Kidney epithelial cell (primary cell): ENCODE results near the gene KIFC3. TPM values are rescaled to one million over a fixed set of nuclear protein-coding genes. Genes with fewer than 3 reads are reported as not detected.

ENCODE experiments used
- DNase-seq: peaks from one replicate; pipeline ENCODE4 v3.0.0-alpha.2; 2010; ENCODE audit warnings: low read depth
- H3K27me3 ChIP-seq: 2 replicates; pipeline ENCODE4 v1.6.0; 2011; ENCODE audit warnings: low read length; ENCODE audit not compliant: control insufficient read depth, insufficient read depth
- H3K36me3 ChIP-seq: 2 replicates; pipeline ENCODE4 v1.5.1; 2011; ENCODE audit warnings: low read length; ENCODE audit not compliant: control insufficient read depth, insufficient read depth
- H3K4me3 ChIP-seq: 2 replicates; pipeline ENCODE4 v1.5.1; 2011; ENCODE audit warnings: low read depth, mild to moderate bottlenecking, control low read depth, low read length
- CTCF ChIP-seq: IDR thresholded peaks from 2 replicates; pipeline ENCODE4 v1.5.1; 2011; ENCODE audit warnings: mild to moderate bottlenecking, moderate library complexity, low read length, control low read depth, inconsistent platforms; ENCODE audit not compliant: insufficient read depth, poor library complexity, severe bottlenecking
- total RNA-seq: library from RNA; depleted of rRNA; stranded (reverse); fragments of >200 nt; gene quantifications from 2 replicates; pipeline ENCODE4 v1.2.3, GENCODE V29; 2015

Gene KIFC3
- total RNA-seq, 1 donor from 2014 or later: 84.9 TPM

GRCh38 chr16:57745768-57746167 lies 56.5 kb downstream of the KIFC3 start:
- no peak for TF ChIP-seq CTCF
- no peak for DNase-seq
- peaks cover 2% of the 10 kb centered on the region for H3K36me3 ChIP-seq
- no peaks in the 10 kb centered on the region for H3K27me3 ChIP-seq
- H3K4me3 ChIP-seq: no peak overlapping the region

- Histone ChIP-seq H3K27me3 (no peaks in the 10 kb centered on the region), H3K36me3 (no peaks in the 10 kb centered on the region), H3K4me3 (no peak overlapping the region)
- TF ChIP-seq CTCF: no peak
- no peak for DNase-seq
Observed at GRCh38 chr16:57744642-57744903, 57.7 kb downstream of the KIFC3 start.

GRCh38 chr16:57743886-57744641 lies 58.2 kb downstream of the KIFC3 start:
- no peak for DNase-seq
- H3K4me3 ChIP-seq: no peak overlapping the region
- no peak for TF ChIP-seq CTCF
- no peaks in the 10 kb centered on the region for H3K36me3 ChIP-seq
- no peaks in the 10 kb centered on the region for H3K27me3 ChIP-seq

- Histone ChIP-seq H3K36me3 (no peaks in the 10 kb centered on the region), H3K27me3 (no peaks in the 10 kb centered on the region), H3K4me3 (no peak overlapping the region)
- no peak for TF ChIP-seq CTCF
- no peak for DNase-seq
Observed at GRCh38 chr16:57743458-57743857, 58.8 kb downstream of the KIFC3 start.

- Histone ChIP-seq H3K36me3 (no peaks in the 10 kb centered on the region), H3K27me3 (no peaks in the 10 kb centered on the region), H3K4me3 (no peak overlapping the region)
- TF ChIP-seq CTCF: no peak
- no peak for DNase-seq
Observed at GRCh38 chr16:57742543-57742942, 59.7 kb downstream of the KIFC3 start.

GRCh38 chr16:57741660-57742191 lies 60.6 kb downstream of the KIFC3 start:
- TF ChIP-seq CTCF: no peak
- no peak overlapping the region for H3K4me3 ChIP-seq
- no peak for DNase-seq

More at GRCh38 chr16:57741660-57742191, 60.6 kb downstream of the KIFC3 start:
- Histone ChIP-seq H3K36me3 (no peaks in the 10 kb centered on the region), H3K27me3 (no peaks in the 10 kb centered on the region)
